GM21825 (cell line): ENCODE data around the gene CWC22.

Experiments
- ATAC-seq: cut with Tn5 transposase; IDR thresholded peaks from one replicate; pipeline ENCODE4 v1.9.1; 2021; ENCODE audit warnings: mild to moderate bottlenecking, moderate library complexity; ENCODE audit not compliant: unreplicated experiment

Gene CWC22

GRCh38 chr2:179909845-179910734 is 97.0 kb downstream of the CWC22 start:
- no peak for ATAC-seq

DNA sequence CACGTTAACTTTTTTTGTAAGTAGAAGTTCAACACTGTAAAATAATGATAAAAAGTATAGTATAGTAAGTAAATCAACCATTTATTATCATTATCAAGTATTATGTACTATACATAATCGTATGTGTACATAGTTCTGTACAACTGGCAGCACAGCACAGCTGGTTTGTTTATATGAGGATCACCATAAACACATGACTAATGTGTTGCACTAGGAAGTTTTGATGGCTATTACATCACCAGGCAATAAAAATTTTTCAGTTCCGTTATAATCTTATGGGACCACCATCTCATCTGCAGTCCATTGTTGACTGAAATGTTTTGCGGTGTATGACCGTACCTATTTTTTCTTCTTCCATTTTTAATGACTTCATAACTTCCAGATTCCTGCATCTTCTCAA is 106.4 kb downstream of the CWC22 start:
- ATAC-seq = no peak

DNA sequence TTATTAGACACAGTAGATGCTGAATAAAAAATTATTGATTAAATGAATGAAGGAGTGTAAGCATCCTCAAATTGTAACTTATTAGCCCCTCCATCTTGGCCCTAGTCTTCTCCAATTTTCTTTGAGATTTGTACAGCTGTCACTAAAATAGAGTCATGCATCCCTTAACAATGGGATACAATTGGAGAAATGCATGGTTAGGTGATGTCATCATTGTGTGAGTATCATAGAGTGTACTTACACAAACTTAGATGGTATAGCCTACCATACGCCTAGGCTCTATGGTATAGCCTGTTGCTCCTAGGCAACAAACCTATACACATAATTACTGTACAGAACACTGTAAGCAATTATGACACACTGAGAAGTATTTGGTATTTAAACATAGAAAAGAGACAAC is 107.4 kb downstream of the CWC22 start:
- ATAC-seq = no peak

- no peak for ATAC-seq
Observed at GRCh38 chr2:179898873-179899272, 108.2 kb downstream of the CWC22 start.
